GM12874 (cell line): Measurements from ENCODE around the gene CYP24A1.

ENCODE experiments used
- CTCF ChIP-seq: IDR thresholded peaks from 2 replicates; pipeline ENCODE4 v1.5.1; 2011; ENCODE audit warnings: low read depth, mild to moderate bottlenecking, control low read depth, low read length, moderate library complexity; ENCODE audit not compliant: insufficient read depth

CYP24A1 gene

DNA sequence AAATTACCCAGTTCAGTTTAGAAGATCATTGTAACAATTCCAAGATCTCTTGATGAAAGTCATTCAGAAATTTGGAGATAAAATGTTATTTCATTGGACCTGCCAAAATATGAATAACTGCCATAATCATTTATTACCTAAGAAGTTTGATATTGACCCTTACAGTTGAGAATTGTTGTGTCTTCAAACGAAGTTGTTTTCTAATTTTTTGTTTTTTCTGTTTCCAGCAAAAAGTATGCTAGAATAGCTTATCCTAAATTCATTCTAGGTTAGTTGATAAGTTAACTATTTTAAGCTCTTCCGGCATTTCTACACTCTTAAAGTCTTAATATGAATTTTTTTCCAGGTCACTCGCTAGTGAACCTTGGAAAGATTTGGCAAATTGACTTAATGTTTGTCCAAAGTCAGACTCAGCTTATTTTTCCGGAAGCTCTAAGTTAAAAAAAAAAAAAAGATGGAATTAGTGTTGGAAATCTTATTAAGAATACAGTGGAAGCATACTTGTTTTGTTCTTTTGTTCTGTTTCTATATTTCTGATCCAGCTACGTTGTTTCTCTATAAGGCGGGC is 28.9 kb downstream of the CYP24A1 start:
- no peak for TF ChIP-seq CTCF

- TF ChIP-seq CTCF = no peak
Measured at GRCh38 chr20:54140927-54141566, 32.7 kb downstream of the CYP24A1 start.

DNA sequence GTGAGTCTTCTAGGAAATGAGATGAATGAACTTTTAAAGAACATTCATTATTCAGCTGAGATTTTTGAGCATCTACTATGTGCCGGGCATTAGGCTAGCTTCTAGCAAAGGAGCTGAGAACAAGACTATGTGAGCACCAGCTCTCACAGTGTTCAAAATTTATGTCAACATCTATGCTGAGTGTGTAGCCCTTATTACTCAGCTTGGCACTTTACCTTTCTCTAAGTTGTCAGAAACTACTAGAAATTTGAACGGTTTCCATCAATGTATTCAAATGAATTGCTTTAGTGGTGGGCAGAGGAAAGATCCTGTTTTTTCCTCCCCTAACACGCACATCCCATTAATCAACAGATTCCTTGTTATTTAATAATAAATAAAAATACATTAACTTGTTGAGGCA is 33.3 kb downstream of the CYP24A1 start:
- TF ChIP-seq CTCF = no peak

DNA sequence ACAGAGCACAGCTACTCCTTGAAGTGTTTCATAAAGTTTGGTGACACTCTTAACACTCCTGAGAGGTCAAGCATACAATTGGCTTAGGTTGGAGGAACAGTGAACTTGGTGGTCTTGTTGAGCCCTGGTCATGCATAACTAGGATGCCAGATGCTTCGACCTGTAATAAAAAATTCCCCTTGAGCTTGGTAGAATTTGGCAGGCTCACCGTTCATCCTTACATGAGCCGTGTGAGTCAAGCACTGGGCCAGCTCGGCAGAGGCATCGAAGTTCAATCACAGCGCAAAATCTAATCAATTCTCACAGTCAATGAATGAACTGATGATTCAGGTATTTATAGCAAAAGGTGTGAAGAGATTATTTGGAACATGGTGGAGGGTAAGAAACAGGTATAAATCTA is 33.7 kb downstream of the CYP24A1 start:
- no peak for TF ChIP-seq CTCF

DNA sequence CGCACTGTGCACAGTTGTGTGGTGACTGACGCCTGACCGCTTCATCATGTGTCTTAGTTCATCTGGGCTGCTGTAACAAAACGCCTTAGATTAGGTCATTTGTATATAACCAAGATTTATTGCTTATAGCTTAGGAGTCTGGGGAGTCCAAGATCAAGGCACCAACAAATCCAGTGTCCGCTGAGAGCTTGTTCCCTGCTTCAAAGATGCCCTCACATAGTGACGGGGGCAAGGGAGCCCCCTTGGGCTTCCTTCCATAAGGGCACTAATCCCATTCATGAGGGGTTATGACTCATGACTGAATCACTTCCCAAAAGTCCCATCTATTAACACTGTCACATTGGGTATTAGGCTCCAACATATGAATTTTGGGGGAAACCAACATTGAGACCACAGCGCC is 34.6 kb downstream of the CYP24A1 start:
- no peak for TF ChIP-seq CTCF

DNA sequence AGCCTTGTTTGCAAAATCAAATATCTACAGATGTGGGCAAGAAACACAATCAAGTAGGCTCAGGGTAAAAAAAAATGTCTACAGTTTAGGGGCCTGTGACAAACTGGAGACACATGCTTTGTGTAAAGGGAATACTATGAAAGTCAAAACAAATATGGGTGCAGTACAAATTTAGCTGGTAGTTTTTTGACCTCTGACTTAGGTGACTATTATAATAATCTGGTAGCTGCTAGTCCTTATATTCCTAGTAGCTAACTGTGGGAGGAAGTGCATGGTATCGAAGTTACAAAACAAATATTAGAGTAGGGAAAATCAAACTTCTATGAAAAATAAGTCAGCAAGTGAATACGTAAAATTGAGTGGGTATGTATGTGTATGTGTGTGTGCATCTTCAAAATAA is 35.4 kb downstream of the CYP24A1 start:
- TF ChIP-seq CTCF = no peak

DNA sequence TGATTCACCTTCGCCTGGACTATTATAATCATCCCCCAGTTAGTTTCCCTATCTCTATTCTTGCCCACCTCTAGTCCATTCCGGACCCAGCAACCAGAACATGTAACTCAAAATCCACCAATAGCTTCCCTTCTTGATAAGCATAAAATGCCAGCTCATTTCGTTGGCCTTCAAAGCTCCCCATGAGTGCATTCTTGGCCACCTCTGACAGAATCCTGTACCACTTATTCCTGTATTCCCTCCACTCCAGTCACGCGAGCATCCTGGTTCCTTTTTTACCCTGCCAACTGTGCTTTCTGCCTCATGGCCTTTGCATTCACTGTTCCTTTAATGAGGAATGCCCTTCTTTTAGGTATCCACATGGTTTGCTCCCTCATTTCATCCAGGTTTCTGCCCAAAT is 36.7 kb downstream of the CYP24A1 start:
- no peak for TF ChIP-seq CTCF
